ENCODE data around the gene FAM241B.

- TF ChIP-seq SOX15 (CRISPR knock-in tag; IDR thresholded peaks at IDR 0.05) (no peak), CTCF (IDR thresholded peaks at IDR 0.05) (no peak), TEAD4 (CRISPR knock-in tag; IDR thresholded peaks at IDR 0.05) (no peak), IRF2 (CRISPR knock-in tag; IDR thresholded peaks at IDR 0.05; ENCODE audit: borderline replicate concordance, low read depth) (no peak)
- TF ChIP-seq, protein P1, sequence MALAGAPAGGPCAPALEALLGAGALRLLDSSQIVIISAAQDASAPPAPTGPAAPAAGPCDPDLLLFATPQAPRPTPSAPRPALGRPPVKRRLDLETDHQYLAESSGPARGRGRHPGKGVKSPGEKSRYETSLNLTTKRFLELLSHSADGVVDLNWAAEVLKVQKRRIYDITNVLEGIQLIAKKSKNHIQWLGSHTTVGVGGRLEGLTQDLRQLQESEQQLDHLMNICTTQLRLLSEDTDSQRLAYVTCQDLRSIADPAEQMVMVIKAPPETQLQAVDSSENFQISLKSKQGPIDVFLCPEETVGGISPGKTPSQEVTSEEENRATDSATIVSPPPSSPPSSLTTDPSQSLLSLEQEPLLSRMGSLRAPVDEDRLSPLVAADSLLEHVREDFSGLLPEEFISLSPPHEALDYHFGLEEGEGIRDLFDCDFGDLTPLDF (CRISPR knock-in tag; IDR thresholded peaks at IDR 0.05) = no peak
Measured at GRCh38 chr10:69641261-69641980, 11.4 kb downstream of the FAM241B start.

Measured in WTC11 (cell line).